Fibroblast of mammary gland (primary cell): ENCODE data around the gene VSTM5.
"Not testable (repeated sequence)": the region's sequence is repeated elsewhere in the genome, so short reads cannot be mapped to it uniquely, and the experiment has no call there.

ENCODE experiments used
- DNase-seq: peaks from one replicate; pipeline ENCODE4 v3.0.0-alpha.2; 2010; ENCODE audit warnings: low read depth
- H3K4me3 ChIP-seq: 2 replicates; pipeline ENCODE4 v1.5.1; 2011; ENCODE audit warnings: low read depth, mild to moderate bottlenecking, low read length, moderate library complexity; ENCODE audit not compliant: control insufficient read depth
- CTCF ChIP-seq: conservative IDR thresholded peaks from 2 replicates; pipeline ENCODE4 v1.5.1; 2011; ENCODE audit warnings: low read depth, low read length, inconsistent platforms; ENCODE audit not compliant: control insufficient read depth, insufficient read depth

The VSTM5 gene

GRCh38 chr11:93870616-93871015 lies 20.2 kb upstream of the VSTM5 start:
- no peak overlapping the region for H3K4me3 ChIP-seq
- TF ChIP-seq CTCF: no peak
- DNase-seq: no peak

GRCh38 chr11:93869830-93870229 lies 19.4 kb upstream of the VSTM5 start:
- TF ChIP-seq CTCF: no peak

GRCh38 chr11:93868404-93868803 lies 18.0 kb upstream of the VSTM5 start:
- DNase-seq, H3K4me3 ChIP-seq: not testable (repeated sequence)
- TF ChIP-seq CTCF: peak; percentile 29

More at GRCh38 chr11:93869830-93870229, 19.4 kb upstream of the VSTM5 start:
- H3K4me3 ChIP-seq: no peak overlapping the region
- no peak for DNase-seq

GRCh38 chr11:93861808-93862207 lies 11.4 kb upstream of the VSTM5 start:
- peak; percentile 16 for DNase-seq
- no peak overlapping the region for H3K4me3 ChIP-seq
- no peak for TF ChIP-seq CTCF

- H3K4me3 ChIP-seq: no peak overlapping the region
- TF ChIP-seq CTCF: no peak
- no peak for DNase-seq
Observed at GRCh38 chr11:93858121-93858775, 7.8 kb upstream of the VSTM5 start.

- no peak overlapping the region for H3K4me3 ChIP-seq
- no peak for TF ChIP-seq CTCF
- peak; percentile 40 for DNase-seq
Observed at GRCh38 chr11:93857413-93858120, 7.1 kb upstream of the VSTM5 start.

GRCh38 chr11:93852242-93852641 lies 1.8 kb upstream of the VSTM5 start:
- no peak for TF ChIP-seq CTCF
- H3K4me3 ChIP-seq: no peak overlapping the region
- DNase-seq: no peak
